ENCODE measurements around the gene CENPX. TPM values are rescaled to one million over a fixed set of nuclear protein-coding genes. Genes with fewer than 3 reads are reported as not detected.

Gene CENPX
- total and polyA plus RNA-seq, 2 of the 13 experiments (the other 11 are each of a cell fraction or from before 2014, with no cell fraction given), result 92.7 to 170 TPM

DNA sequence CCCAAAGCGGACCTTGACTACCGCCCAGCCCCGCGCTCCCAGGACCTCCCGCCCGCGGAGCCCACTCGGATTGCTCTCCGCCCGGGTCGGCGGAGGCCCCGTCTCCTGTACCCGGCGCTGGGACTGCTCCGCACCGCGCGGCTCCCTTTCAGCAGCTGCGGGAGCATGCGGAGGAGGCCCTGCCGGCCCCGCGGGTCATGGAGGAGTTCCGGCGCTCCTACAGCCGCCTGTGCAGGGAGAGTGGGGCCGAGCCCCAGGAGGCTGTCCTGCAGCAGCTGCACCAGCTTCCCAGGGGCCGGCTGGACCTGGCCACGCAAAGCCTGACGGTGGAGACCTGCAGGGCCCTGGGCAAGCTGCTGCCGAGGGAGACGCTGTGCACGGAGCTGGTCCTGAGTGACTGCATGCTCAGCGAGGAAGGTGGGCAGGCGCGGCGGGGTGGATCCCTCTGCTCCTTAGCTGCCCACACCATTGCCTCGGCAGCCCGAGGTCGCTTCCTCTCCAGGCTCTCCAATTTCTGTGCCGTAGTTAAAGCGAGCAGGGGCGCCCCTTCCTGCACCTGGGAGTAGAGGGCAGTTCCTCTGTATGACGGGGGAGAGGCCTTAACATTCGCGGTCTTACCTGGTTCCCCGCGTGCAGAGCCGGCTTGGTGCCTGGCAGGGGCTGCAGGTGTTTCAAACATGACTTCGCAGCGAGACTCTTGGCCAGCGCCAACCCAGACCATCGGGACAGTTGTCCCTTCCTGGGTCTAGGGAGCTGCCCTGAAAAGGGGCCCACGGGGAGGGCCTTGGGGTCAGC lies 966 bp upstream of the CENPX start (continued):
- TF ChIP-seq, protein P1, sequence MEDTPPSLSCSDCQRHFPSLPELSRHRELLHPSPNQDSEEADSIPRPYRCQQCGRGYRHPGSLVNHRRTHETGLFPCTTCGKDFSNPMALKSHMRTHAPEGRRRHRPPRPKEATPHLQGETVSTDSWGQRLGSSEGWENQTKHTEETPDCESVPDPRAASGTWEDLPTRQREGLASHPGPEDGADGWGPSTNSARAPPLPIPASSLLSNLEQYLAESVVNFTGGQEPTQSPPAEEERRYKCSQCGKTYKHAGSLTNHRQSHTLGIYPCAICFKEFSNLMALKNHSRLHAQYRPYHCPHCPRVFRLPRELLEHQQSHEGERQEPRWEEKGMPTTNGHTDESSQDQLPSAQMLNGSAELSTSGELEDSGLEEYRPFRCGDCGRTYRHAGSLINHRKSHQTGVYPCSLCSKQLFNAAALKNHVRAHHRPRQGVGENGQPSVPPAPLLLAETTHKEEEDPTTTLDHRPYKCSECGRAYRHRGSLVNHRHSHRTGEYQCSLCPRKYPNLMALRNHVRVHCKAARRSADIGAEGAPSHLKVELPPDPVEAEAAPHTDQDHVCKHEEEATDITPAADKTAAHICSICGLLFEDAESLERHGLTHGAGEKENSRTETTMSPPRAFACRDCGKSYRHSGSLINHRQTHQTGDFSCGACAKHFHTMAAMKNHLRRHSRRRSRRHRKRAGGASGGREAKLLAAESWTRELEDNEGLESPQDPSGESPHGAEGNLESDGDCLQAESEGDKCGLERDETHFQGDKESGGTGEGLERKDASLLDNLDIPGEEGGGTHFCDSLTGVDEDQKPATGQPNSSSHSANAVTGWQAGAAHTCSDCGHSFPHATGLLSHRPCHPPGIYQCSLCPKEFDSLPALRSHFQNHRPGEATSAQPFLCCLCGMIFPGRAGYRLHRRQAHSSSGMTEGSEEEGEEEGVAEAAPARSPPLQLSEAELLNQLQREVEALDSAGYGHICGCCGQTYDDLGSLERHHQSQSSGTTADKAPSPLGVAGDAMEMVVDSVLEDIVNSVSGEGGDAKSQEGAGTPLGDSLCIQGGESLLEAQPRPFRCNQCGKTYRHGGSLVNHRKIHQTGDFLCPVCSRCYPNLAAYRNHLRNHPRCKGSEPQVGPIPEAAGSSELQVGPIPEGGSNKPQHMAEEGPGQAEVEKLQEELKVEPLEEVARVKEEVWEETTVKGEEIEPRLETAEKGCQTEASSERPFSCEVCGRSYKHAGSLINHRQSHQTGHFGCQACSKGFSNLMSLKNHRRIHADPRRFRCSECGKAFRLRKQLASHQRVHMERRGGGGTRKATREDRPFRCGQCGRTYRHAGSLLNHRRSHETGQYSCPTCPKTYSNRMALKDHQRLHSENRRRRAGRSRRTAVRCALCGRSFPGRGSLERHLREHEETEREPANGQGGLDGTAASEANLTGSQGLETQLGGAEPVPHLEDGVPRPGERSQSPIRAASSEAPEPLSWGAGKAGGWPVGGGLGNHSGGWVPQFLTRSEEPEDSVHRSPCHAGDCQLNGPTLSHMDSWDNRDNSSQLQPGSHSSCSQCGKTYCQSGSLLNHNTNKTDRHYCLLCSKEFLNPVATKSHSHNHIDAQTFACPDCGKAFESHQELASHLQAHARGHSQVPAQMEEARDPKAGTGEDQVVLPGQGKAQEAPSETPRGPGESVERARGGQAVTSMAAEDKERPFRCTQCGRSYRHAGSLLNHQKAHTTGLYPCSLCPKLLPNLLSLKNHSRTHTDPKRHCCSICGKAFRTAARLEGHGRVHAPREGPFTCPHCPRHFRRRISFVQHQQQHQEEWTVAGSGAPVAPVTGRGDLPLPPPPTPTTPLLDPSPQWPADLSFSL (CRISPR knock-in tag; IDR thresholded peaks at IDR 0.05), result no peak
- TF ChIP-seq ZNF138 (CRISPR knock-in tag; IDR thresholded peaks at IDR 0.05; ENCODE audit: low read depth) (no peak), GFI1 (CRISPR knock-in tag; IDR thresholded peaks at IDR 0.05; ENCODE audit: borderline replicate concordance) (no peak), ZNF326 (CRISPR knock-in tag; IDR thresholded peaks at IDR 0.05; ENCODE audit: borderline replicate concordance) (no peak), GZF1 (CRISPR knock-in tag; IDR thresholded peaks at IDR 0.05) (0 out of 2 replicates have a peak, but pooled peaks have one; percentile 72), MXD4 (CRISPR knock-in tag; IDR thresholded peaks at IDR 0.05) (0 out of 2 replicates have a peak, but pooled peaks have one; percentile 6), TP53 (CRISPR knock-in tag; conservative IDR thresholded peaks at IDR 0.05) (no peak), SIX4 (CRISPR knock-in tag; IDR thresholded peaks at IDR 0.05) (no peak), RFXANK (CRISPR knock-in tag; IDR thresholded peaks at IDR 0.05) (no peak), ZFP37 (CRISPR knock-in tag; IDR thresholded peaks at IDR 0.05; ENCODE audit: borderline replicate concordance) (no peak), ADNP (CRISPR knock-in tag; IDR thresholded peaks at IDR 0.05) (no peak), ZNF775 (CRISPR knock-in tag; IDR thresholded peaks at IDR 0.05; ENCODE audit: borderline replicate concordance) (no peak), ZNF432 (CRISPR knock-in tag; IDR thresholded peaks at IDR 0.05; ENCODE audit: borderline replicate concordance) (no peak), GTF3A (CRISPR knock-in tag; conservative IDR thresholded peaks at IDR 0.05) (no peak), IKZF1 (IDR thresholded peaks at IDR 0.05) (no peak), ZFP82 (CRISPR knock-in tag; IDR thresholded peaks at IDR 0.05; ENCODE audit: borderline replicate concordance) (no peak), ZNF234 (CRISPR knock-in tag; conservative IDR thresholded peaks at IDR 0.05) (no peak; the same call in 1 of the 2 replicates), SOX6 (IDR thresholded peaks at IDR 0.05) (no peak), SOX6 (CRISPR knock-in tag; IDR thresholded peaks at IDR 0.05) (no peak)
- TF ChIP-seq, protein P2, sequence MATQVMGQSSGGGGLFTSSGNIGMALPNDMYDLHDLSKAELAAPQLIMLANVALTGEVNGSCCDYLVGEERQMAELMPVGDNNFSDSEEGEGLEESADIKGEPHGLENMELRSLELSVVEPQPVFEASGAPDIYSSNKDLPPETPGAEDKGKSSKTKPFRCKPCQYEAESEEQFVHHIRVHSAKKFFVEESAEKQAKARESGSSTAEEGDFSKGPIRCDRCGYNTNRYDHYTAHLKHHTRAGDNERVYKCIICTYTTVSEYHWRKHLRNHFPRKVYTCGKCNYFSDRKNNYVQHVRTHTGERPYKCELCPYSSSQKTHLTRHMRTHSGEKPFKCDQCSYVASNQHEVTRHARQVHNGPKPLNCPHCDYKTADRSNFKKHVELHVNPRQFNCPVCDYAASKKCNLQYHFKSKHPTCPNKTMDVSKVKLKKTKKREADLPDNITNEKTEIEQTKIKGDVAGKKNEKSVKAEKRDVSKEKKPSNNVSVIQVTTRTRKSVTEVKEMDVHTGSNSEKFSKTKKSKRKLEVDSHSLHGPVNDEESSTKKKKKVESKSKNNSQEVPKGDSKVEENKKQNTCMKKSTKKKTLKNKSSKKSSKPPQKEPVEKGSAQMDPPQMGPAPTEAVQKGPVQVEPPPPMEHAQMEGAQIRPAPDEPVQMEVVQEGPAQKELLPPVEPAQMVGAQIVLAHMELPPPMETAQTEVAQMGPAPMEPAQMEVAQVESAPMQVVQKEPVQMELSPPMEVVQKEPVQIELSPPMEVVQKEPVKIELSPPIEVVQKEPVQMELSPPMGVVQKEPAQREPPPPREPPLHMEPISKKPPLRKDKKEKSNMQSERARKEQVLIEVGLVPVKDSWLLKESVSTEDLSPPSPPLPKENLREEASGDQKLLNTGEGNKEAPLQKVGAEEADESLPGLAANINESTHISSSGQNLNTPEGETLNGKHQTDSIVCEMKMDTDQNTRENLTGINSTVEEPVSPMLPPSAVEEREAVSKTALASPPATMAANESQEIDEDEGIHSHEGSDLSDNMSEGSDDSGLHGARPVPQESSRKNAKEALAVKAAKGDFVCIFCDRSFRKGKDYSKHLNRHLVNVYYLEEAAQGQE (IDR thresholded peaks at IDR 0.05; ENCODE audit: borderline replicate concordance in 1 of 2, low read depth in 1 of 2, low read length in 2 of 2), result no peak

Data from HepG2 (cell line).